Glutamatergic neuron (in vitro differentiated cells): ENCODE results near the gene SRRT. TPM values are rescaled to one million over a fixed set of nuclear protein-coding genes. Genes with fewer than 3 reads are reported as not detected.
A peak's percentile ranks its signal among the peaks of the same experiment; 100 is the strongest.

Experiments
- DNase-seq: peaks from one replicate; pipeline ENCODE4 v3.0.0; 2022
- H3K27ac Mint-ChIP-seq: one replicate; pipeline ENCODE4 v1.8.0; 2020; ENCODE audit warnings: mild to moderate bottlenecking, mixed read lengths, inconsistent platforms; ENCODE audit not compliant: unreplicated experiment
- H3K27me3 Mint-ChIP-seq: one replicate; pipeline ENCODE4 v1.8.0; 2020; ENCODE audit warnings: mild to moderate bottlenecking, moderate library complexity, mixed read lengths, inconsistent platforms; ENCODE audit not compliant: unreplicated experiment
- H3K36me3 Mint-ChIP-seq: one replicate; pipeline ENCODE4 v1.8.0; 2020; ENCODE audit warnings: mild to moderate bottlenecking, mixed read lengths, inconsistent platforms; ENCODE audit not compliant: unreplicated experiment
- H3K4me1 Mint-ChIP-seq: one replicate; pipeline ENCODE4 v1.8.0; 2020; ENCODE audit warnings: mild to moderate bottlenecking, low read depth, mixed read lengths, inconsistent platforms; ENCODE audit not compliant: unreplicated experiment
- H3K4me3 Mint-ChIP-seq: one replicate; pipeline ENCODE4 v1.8.0; 2020; ENCODE audit warnings: mild to moderate bottlenecking, mixed read lengths, inconsistent platforms; ENCODE audit not compliant: unreplicated experiment
- H3K9me3 Mint-ChIP-seq: one replicate; pipeline ENCODE4 v1.8.0; 2020; ENCODE audit warnings: mild to moderate bottlenecking, moderate library complexity, mixed read lengths, inconsistent platforms; ENCODE audit not compliant: unreplicated experiment
- CTCF ChIP-seq: fragments of 200-600 bp; sonication (generic); IDR thresholded peaks from one replicate; pipeline ENCODE4 v1.5.0; 2021; ENCODE audit not compliant: partially characterized antibody, unreplicated experiment
- total RNA-seq: library from RNA; stranded (reverse); fragmentation: NEBNext Ultra II Directional; extraction: Animal tissue kit (Norgen Biotek cat#: 25700); gene quantifications from one replicate; pipeline ENCODE4 v1.2.1, GENCODE V29; 2021; ENCODE audit not compliant: unreplicated experiment

SRRT gene
- total RNA-seq, 1 donor from 2014 or later: 213 TPM

GRCh38 chr7:100863406-100863950 lies 11.4 kb upstream of the SRRT start:
- DNase-seq: no peak
- peaks cover 5% of the 10 kb centered on the region for H3K9me3 Mint-ChIP-seq
- no peak overlapping the region for H3K4me3 Mint-ChIP-seq
- TF ChIP-seq CTCF: no peak
- H3K27ac Mint-ChIP-seq: no peak overlapping the region
- H3K27me3 Mint-ChIP-seq: peaks cover 7% of the 10 kb centered on the region
- no peaks in the 10 kb centered on the region for H3K36me3 Mint-ChIP-seq
- H3K4me1 Mint-ChIP-seq: peaks cover 1% of the 10 kb centered on the region

DNA sequence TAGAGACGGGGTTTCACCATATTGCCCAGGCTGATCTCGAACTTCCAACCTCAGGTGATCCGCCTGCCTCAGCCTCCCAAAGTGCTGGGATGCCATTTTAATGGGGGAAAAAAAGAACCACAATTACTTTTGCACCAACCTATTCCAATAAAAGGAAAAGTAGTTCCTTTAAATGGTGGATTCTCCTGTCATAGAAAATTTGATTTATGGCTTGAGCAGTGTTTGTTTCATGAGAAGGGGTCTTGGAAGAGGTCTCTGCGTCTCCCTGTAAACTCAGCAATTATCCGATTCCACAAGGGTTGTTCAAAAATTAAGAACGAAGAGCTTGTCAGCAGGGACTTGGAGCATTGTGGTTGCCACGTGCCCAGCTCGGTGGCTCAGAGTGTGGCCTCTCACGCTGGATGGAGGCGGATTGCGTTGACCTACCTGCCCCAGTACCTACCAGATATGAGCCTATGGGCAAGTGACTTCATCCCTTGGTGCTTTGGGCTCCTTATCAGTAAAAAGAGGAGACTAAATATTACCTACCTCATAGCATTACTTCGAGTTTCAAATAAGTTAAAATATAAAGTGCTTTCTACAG lies 10.5 kb upstream of the SRRT start:
- peaks cover 5% of the 10 kb centered on the region for H3K9me3 Mint-ChIP-seq
- peaks cover 1% of the 10 kb centered on the region for H3K4me1 Mint-ChIP-seq
- H3K27me3 Mint-ChIP-seq: peaks cover 7% of the 10 kb centered on the region
- no peak for DNase-seq
- no peak for TF ChIP-seq CTCF
- H3K4me3 Mint-ChIP-seq: no peak overlapping the region
- no peak overlapping the region for H3K27ac Mint-ChIP-seq
- no peaks in the 10 kb centered on the region for H3K36me3 Mint-ChIP-seq

DNA sequence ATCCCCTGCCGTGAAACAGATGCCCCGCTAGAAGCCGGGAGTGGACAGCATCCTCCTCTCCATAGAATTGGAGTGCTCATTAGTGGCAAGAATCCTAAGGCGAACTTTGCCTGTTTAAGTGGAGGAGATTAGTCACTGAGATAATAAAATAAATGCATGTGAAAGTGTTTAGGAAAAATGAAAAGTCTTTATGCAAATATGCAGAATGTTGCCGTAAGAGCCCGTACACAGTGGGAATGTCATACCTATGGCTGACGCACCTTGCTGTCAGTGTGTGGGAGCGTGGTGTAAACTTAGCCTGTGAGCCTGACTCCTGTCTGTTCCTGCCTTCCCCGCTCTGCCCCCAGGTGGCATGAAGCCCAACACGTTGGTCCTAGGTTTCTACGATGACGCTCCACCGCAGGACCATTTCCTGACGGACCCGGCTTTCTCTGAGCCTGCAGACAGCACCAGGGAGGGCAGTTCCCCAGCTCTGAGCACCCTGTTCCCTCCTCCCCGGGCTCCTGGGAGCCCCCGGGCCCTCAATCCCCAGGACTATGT lies 9.5 kb upstream of the SRRT start:
- peaks cover 5% of the 10 kb centered on the region for H3K9me3 Mint-ChIP-seq
- H3K27ac Mint-ChIP-seq: no peak overlapping the region
- no peak for DNase-seq
- TF ChIP-seq CTCF: no peak
- no peaks in the 10 kb centered on the region for H3K36me3 Mint-ChIP-seq
- H3K4me3 Mint-ChIP-seq: no peak overlapping the region
- H3K27me3 Mint-ChIP-seq: peaks cover 7% of the 10 kb centered on the region
- H3K4me1 Mint-ChIP-seq: peaks cover 1% of the 10 kb centered on the region

GRCh38 chr7:100865938-100866728 lies 8.8 kb upstream of the SRRT start:
- no peak for TF ChIP-seq CTCF
- peaks cover 1% of the 10 kb centered on the region for H3K4me1 Mint-ChIP-seq
- no peak overlapping the region for H3K27ac Mint-ChIP-seq
- peaks cover 3% of the 10 kb centered on the region for H3K27me3 Mint-ChIP-seq
- peaks cover 5% of the 10 kb centered on the region for H3K9me3 Mint-ChIP-seq
- no peak overlapping the region for H3K4me3 Mint-ChIP-seq
- no peak for DNase-seq
- no peaks in the 10 kb centered on the region for H3K36me3 Mint-ChIP-seq

DNA sequence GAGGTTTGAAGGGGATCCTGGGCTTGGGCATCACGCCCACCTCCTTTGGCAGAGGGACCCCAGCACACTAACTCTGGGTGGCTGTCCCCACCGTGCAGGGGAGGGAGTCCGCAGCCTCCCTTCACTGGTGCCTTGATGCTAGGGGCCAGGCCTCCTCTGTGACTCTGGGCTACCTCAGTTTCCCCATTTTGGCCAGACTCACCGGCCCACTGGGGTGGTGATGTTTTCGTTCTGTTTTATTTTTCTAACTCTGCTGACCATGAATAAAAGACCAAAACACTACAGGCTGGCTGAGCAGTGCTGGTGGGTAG lies 8.2 kb upstream of the SRRT start:
- Mint-ChIP-seq H3K4me3 (peak overlapping the region; percentile 62), H3K27me3 (peaks cover 3% of the 10 kb centered on the region), H3K36me3 (no peaks in the 10 kb centered on the region), H3K4me1 (peaks cover 1% of the 10 kb centered on the region), H3K9me3 (peaks cover 5% of the 10 kb centered on the region), H3K27ac (no peak overlapping the region)
- no peak for DNase-seq
- no peak for TF ChIP-seq CTCF
